Daoy (cell line): ENCODE data around the gene STX12. TPM values are rescaled to one million over a fixed set of nuclear protein-coding genes. Genes with fewer than 3 reads are reported as not detected.
A peak's percentile ranks its signal among the peaks of the same experiment; 100 is the strongest.
"Not testable (repeated sequence)": the region's sequence is repeated elsewhere in the genome, so short reads cannot be mapped to it uniquely, and the experiment has no call there.

Experiments used
- DNase-seq: peaks from one replicate; pipeline ENCODE4 v3.0.0-alpha.2; 2015; ENCODE audit warnings: low read depth
- total RNA-seq: library from RNA; depleted of rRNA; stranded (reverse); fragments of >200 nt; shearing (Covaris generic); gene quantifications from 2 replicates; pipeline ENCODE4 v1.2.3, GENCODE V29; 2014

Gene STX12
- total RNA-seq, 1 experiment from 2014 or later, result 36.8 TPM

DNA sequence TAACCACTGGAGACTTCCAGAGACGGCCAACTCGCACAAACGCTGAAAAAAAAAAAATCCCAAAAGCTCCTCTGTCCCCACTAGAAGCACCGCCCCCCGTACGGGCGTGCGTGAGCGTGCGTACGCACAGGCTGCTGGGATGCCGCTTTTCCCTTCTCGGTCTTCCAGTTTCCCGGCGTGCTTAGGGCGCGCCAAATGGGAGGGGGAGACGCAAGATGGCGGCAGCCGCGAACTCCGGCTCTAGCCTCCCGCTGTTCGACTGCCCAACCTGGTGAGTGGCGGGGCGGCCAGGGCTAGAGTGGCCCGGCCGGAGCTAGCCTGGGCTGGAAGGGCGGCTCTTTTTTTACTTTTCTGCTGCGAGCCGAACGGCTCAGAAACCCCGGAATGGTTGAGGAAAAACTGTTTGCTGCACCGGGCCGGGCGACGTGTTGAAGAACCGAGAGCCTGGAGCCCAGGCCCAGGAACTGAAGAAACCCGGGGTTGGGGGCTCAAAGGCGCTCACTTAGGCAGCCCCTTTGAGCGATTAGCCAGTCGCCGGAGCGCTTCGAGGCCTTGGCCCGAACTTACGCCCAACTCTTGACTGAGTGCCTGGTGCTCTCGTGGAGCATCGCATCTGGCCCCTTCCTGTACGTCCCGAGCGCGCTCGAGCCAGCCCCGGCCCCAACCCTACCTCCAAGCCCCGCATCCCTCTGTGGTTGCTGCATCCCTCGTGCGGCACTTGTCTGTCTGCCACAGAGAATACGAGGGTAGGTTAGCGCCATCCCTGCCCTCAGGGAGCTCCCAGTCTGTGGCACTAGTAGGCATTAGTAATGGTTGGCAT lies 57.8 kb downstream of the STX12 start, which contains the start of gene PPP1R8:
Gene PPP1R8, plus strand, starts transcription at position 162 of the 820 bp plus-strand sequence. Its CDS starts 54 bp downstream, at position 216.
- peak; percentile 98 for DNase-seq

DNA sequence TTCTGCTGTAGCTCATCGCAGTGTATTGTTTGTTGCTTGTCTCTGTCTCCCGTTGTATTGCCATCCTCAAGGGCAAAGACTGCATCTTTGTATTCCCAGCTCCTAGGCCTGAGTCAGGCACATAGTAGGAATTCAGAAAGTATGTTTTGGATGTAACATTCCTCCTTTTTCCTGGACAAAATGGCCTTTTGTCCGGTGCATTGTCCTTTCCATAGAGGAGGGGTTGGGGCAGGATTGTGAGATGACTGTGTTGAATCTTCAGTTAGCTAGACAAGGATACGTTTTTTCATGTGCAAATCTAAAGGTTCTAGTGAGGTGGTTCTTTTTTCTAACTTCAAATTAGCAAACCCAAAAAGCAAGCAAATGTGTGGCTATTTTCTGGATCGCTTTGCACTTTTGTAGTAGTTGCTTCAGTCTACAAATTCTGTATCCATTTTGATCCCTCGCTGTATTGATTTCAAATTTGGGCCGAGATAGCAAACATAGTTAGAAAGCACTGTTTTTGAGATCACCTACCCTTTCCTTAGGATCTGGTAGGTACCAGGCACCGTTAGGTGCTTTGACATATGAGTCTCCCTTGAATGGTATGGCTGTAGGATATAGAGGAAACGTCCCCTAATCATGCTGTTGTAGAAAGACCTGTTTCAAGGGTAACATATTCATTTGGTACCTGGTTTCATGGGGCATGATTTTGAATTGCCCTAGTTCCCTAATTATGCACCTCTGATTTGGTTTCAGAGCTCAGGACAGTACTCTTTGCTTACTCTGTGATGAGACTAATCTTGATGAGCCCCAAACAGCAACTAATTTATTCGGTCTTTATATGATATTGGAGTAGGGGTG lies 58.8 kb downstream of the STX12 start:
- no peak for DNase-seq

DNA sequence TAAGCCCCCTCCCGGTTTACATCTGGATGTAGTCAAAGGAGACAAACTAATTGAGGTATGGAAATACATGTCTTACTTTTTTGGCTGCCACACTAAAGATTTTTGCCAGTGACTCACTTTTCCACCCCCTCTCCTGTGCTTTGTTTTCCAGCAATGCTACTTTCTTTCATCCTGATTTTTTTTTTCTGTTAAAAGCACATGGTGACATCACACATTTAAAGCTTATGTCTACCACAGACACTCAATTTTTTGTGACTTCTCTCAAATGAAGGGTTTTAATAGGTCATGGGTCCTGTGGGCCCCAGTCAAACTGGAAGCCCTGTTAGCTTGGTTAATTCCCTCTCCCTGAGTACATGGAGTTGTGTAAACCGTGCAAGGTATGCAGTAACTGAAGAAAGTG lies 59.7 kb downstream of the STX12 start:
- DNase-seq, result no peak

- DNase-seq, result no peak
Measured at GRCh38 chr1:27833470-27833869, 60.5 kb downstream of the STX12 start.

DNA sequence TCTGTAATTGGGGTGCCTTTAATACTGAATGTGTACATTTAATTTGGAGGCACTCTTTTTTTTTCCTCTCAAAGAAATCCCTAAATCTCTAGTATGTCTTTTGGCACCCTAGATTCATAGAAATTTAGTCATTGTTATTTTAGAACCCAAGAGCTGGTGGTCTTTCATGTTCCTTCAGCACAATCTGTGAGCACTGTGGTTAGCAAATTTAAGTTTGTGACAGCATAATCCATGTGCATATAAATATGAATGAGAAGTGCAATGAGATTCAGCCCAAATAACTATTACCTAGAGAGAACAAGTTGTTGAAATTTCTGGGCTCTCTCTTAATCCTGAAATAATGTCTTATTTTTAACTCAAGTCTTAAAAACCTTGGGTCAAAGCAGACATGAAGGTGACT lies 62.0 kb downstream of the STX12 start:
- no peak for DNase-seq

GRCh38 chr1:27835501-27835900 lies 62.5 kb downstream of the STX12 start:
- DNase-seq, result no peak

GRCh38 chr1:27849951-27850350 lies 76.9 kb downstream of the STX12 start:
- no peak for DNase-seq

GRCh38 chr1:27855085-27855484 lies 82.1 kb downstream of the STX12 start:
- no peak for DNase-seq

GRCh38 chr1:27856561-27857343 lies 83.7 kb downstream of the STX12 start:
- no peak for DNase-seq

- not testable (repeated sequence) for DNase-seq
Measured at GRCh38 chr1:27857552-27857951, 84.5 kb downstream of the STX12 start.

- DNase-seq, result peak; percentile 84
Measured at GRCh38 chr1:27858072-27858948, 85.3 kb downstream of the STX12 start.

DNA sequence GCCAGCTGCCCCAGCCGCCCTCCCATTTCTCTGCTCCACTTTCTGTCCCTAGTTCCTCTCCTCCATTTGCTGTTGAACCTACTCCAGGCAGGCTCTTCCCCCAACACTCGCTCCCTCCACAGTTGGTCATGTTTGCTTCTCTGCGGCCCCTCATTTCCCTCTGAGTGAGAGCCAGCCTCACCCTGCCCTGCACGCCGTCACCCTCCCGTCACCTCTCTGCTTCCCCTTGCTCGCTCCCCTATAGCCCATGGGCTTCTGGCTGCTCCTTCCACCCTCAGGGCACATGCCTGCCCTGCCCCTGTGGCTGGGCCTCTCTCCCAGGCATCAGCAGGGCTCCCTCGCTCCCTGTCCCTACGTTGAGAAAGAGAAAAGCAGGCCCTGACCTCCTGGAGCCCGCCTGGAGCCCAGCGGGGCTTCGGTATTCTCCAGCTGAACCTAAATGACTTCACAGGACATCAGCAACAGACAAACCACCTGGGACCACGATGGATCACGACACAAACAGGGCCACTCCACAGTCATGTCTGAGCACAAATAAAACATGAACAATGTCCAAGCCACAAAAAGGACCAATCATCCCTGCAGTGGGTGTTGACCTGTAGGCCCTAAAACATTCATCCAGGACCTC lies 86.0 kb downstream of the STX12 start:
- no peak for DNase-seq

GRCh38 chr1:27861436-27861835 lies 88.4 kb downstream of the STX12 start:
- no peak for DNase-seq

- DNase-seq, result no peak
Measured at GRCh38 chr1:27862004-27862403, 89.0 kb downstream of the STX12 start.

GRCh38 chr1:27862671-27863537 lies 89.9 kb downstream of the STX12 start:
- peak; percentile 93 for DNase-seq

- no peak for DNase-seq
Measured at GRCh38 chr1:27863538-27863915, 90.5 kb downstream of the STX12 start.

- no peak for DNase-seq
Measured at GRCh38 chr1:27864264-27864895, 91.4 kb downstream of the STX12 start.

- DNase-seq, result no peak
Measured at GRCh38 chr1:27865821-27866220, 92.8 kb downstream of the STX12 start.

DNA sequence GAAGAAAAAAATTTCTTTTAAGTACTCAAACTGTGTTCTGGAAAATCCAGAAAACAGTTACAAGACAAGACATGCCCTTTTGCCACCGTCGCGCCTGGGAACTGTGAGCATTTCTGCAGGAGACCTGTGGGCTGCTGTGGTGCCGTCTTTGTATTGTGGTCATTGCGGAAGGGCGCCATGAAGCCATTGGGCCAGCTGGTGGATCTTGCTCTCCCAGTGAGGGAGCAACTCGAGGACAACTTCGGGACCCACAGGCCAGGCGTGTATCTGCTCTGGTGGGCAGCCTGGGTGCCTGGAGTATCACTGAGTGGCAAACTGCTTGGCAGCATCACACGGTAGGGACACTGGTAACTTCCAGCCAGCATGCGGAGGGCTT lies 95.5 kb downstream of the STX12 start:
- no peak for DNase-seq
